Natural killer cell (primary cell): ENCODE results near the gene SLC25A33. TPM values are rescaled to one million over a fixed set of nuclear protein-coding genes. Genes with fewer than 3 reads are reported as not detected.

Experiments used
- ATAC-seq, 3 donors: fragments of 150-1000 bp in 2 of 3; fragments of 200-7000 bp in 1 of 3; cut with Tn5 transposase; 1 replicate in 1 of 3; 2 replicates in 2 of 3; pipeline ENCODE4 v1.10.0; 2021; ENCODE audit warnings: mild to moderate bottlenecking in 2 of 3, moderate library complexity in 2 of 3
- DNase-seq, 2 donors: peaks; one replicate each; pipeline versions ENCODE4 v3.0.0 to v3.0.0-alpha.2; 2013 to 2021; ENCODE audit warnings: mixed read lengths in 1 of 2
- H3K27ac ChIP-seq: one replicate; pipeline ENCODE4 v1.5.1; 2013; ENCODE audit warnings: mild to moderate bottlenecking, low read length
- H3K27me3 ChIP-seq: one replicate; pipeline ENCODE4 v1.6.1; 2013; ENCODE audit warnings: low read length; ENCODE audit not compliant: control insufficient read depth, insufficient read depth
- H3K36me3 ChIP-seq: one replicate; pipeline ENCODE4 v1.6.1; 2013; ENCODE audit warnings: low read length; ENCODE audit not compliant: control insufficient read depth, insufficient read depth
- H3K4me1 ChIP-seq: one replicate; pipeline ENCODE4 v1.6.1; 2013; ENCODE audit warnings: low read length; ENCODE audit not compliant: control insufficient read depth, insufficient read depth
- H3K4me3 ChIP-seq: one replicate; pipeline ENCODE4 v1.5.1; 2013; ENCODE audit warnings: low read length
- H3K9me3 ChIP-seq: one replicate; pipeline ENCODE4 v1.6.1; 2013; ENCODE audit warnings: low read length; ENCODE audit not compliant: control insufficient read depth, insufficient read depth
- H3K27ac Mint-ChIP-seq, 2 donors: one replicate each; pipeline ENCODE4 v1.8.0; 2022; ENCODE audit warnings: mild to moderate bottlenecking in 2 of 2, mixed read lengths in 2 of 2, moderate library complexity in 1 of 2
- H3K27me3 Mint-ChIP-seq, 2 donors: one replicate each; pipeline ENCODE4 v1.8.0; 2022; ENCODE audit warnings: low read depth in 2 of 2, mixed read lengths in 2 of 2
- H3K36me3 Mint-ChIP-seq: one replicate; pipeline ENCODE4 v1.8.0; 2022; ENCODE audit warnings: mixed read lengths
- H3K4me1 Mint-ChIP-seq, 2 donors: one replicate each; pipeline ENCODE4 v1.8.0; 2022; ENCODE audit warnings: mixed read lengths in 2 of 2
- H3K4me3 Mint-ChIP-seq: one replicate; pipeline ENCODE4 v1.8.0; 2022; ENCODE audit warnings: mild to moderate bottlenecking, moderate library complexity, mixed read lengths
- H3K9me3 Mint-ChIP-seq, 2 donors: one replicate each; pipeline ENCODE4 v1.8.0; 2022; ENCODE audit warnings: mixed read lengths in 2 of 2
- CTCF ChIP-seq: fragments of 200-600 bp; IDR thresholded peaks from one replicate; pipeline ENCODE4 v1.8.0; 2022; ENCODE audit warnings: antibody characterized with exemption
- WGBS: methylation state at CpG from one replicate; pipeline ENCODE4 v1.1.7; 2013; ENCODE audit warnings: missing lambda C conversion rate; ENCODE audit not compliant: insufficient coverage; 5-methylcytosine and 5-hydroxymethylcytosine counted together
- intact Hi-C: fragments of 100-400 bp; cut with micrococcal nuclease; formaldehyde crosslinking; loops from one replicate; pipeline ENCODE4 v1.14.2; 2022
- total RNA-seq, 4 donors: library from RNA; stranded (reverse); fragments of 120-200 nt in 1 of 4; gene quantifications; one replicate each; pipeline versions ENCODE4 v1.2.3 to v1.2.4, GENCODE V29; 2013 to 2022

The SLC25A33 gene
- total RNA-seq, 3 donors from 2014 or later (not counting 1 experiment from before 2014, with no cell fraction given), result 7.0 to 9.0 (median 7.6) TPM

GRCh38 chr1:9599741-9600140 is 60.5 kb downstream of the SLC25A33 start:
- Mint-ChIP-seq H3K9me3 (no peaks in the 10 kb centered on the region), H3K36me3 (no peaks in the 10 kb centered on the region), H3K27ac (no peak overlapping the region), H3K4me1 (no peaks in the 10 kb centered on the region), H3K4me3 (no peak overlapping the region), H3K27me3 (no peaks in the 10 kb centered on the region)
- Histone ChIP-seq H3K27ac (no peak overlapping the region), H3K9me3 (no peaks in the 10 kb centered on the region), H3K27me3 (no peaks in the 10 kb centered on the region), H3K36me3 (peaks cover 19% of the 10 kb centered on the region), H3K4me1 (no peaks in the 10 kb centered on the region), H3K4me3 (no peak overlapping the region)
- no peak for ATAC-seq
- intact Hi-C loops, result no loop called here
- whole genome bisulfite sequencing, result 99% methylated on average over 9 of the region's 10 CpGs
- TF ChIP-seq CTCF, result no peak
- DNase-seq, result no peak

GRCh38 chr1:9600861-9601834 is 61.9 kb downstream of the SLC25A33 start:
- Mint-ChIP-seq H3K36me3 (no peaks in the 10 kb centered on the region), H3K27me3 (no peaks in the 10 kb centered on the region), H3K27ac (no peak overlapping the region), H3K9me3 (no peaks in the 10 kb centered on the region), H3K4me1 (no peaks in the 10 kb centered on the region), H3K4me3 (no peak overlapping the region)
- intact Hi-C loops, result no loop called here
- 98% methylated on average over 39 of the region's 39 CpGs for WGBS
- ATAC-seq, result peak in 1 of 3 donors; percentile 6
- DNase-seq, result no peak
- Histone ChIP-seq H3K4me3 (no peak overlapping the region), H3K27ac (no peak overlapping the region), H3K4me1 (no peaks in the 10 kb centered on the region), H3K36me3 (peaks cover 19% of the 10 kb centered on the region), H3K9me3 (no peaks in the 10 kb centered on the region), H3K27me3 (no peaks in the 10 kb centered on the region)
- no peak for TF ChIP-seq CTCF

GRCh38 chr1:9601942-9602793 is 62.9 kb downstream of the SLC25A33 start:
- H3K4me3 Mint-ChIP-seq, result no peak overlapping the region
- ATAC-seq, result no peak
- H3K27ac Mint-ChIP-seq, result no peak overlapping the region
- H3K27me3 ChIP-seq, result no peaks in the 10 kb centered on the region
- H3K36me3 Mint-ChIP-seq, result no peaks in the 10 kb centered on the region
- no peaks in the 10 kb centered on the region for H3K4me1 Mint-ChIP-seq
- 94% methylated on average over 26 of the region's 26 CpGs for WGBS
- peaks cover 19% of the 10 kb centered on the region for H3K36me3 ChIP-seq
- no peak for DNase-seq
- intact Hi-C loops, result no loop called here
- H3K9me3 Mint-ChIP-seq, result no peaks in the 10 kb centered on the region
- H3K4me1 ChIP-seq, result no peaks in the 10 kb centered on the region
- H3K9me3 ChIP-seq, result no peaks in the 10 kb centered on the region
- no peaks in the 10 kb centered on the region for H3K27me3 Mint-ChIP-seq
- no peak for TF ChIP-seq CTCF
- no peak overlapping the region for H3K27ac ChIP-seq
- H3K4me3 ChIP-seq, result no peak overlapping the region
